B cell (primary cell): ENCODE data around the gene KIRREL3.

ENCODE experiments used
- CTCF ChIP-seq: fragments of 200-600 bp; IDR thresholded peaks from one replicate; pipeline ENCODE4 v1.8.0; 2022; ENCODE audit warnings: antibody characterized with exemption, mild to moderate bottlenecking
- EZH2 ChIP-seq: IDR thresholded peaks from 2 replicates; pipeline ENCODE4 v1.6.1; 2012; ENCODE audit warnings: borderline replicate concordance, low read depth, mild to moderate bottlenecking, moderate library complexity, low read length; ENCODE audit not compliant: insufficient read depth, poor library complexity, severe bottlenecking

- no peak for TF ChIP-seq CTCF
- no peak for TF ChIP-seq EZH2
Measured at GRCh38 chr11:126424471-126425039, 576.0 kb downstream of the KIRREL3 start.
